K562 (cell line): ENCODE results near the gene RIMS3. TPM values are rescaled to one million over a fixed set of nuclear protein-coding genes. Genes with fewer than 3 reads are reported as not detected.

Experiments
- IRF9 ChIP-seq: fragments of 450-650 bp; IDR thresholded peaks from 2 replicates; pipeline ENCODE4 v1.6.1; 2016; ENCODE audit warnings: missing biosample characterization, missing genetic modification characterization
- MAX ChIP-seq: sonication (generic); formaldehyde crosslinking; IDR thresholded peaks from 2 replicates; pipeline ENCODE4 v1.9.0; 2022; ENCODE audit warnings: mild to moderate bottlenecking, missing genetic modification reagents
- MAZ ChIP-seq, 2 experiments: fragments of 450-650 bp in 1 of 2; sonication (generic) in 1 of 2; formaldehyde crosslinking; IDR thresholded peaks in 1 of 2; conservative IDR thresholded peaks in 1 of 2; 2 replicates each; pipeline versions ENCODE4 v1.4.0 to v1.5.0; 2020; ENCODE audit warnings: mild to moderate bottlenecking in 1 of 2, missing genetic modification reagents in 1 of 2
- SRSF7 ChIP-seq: fragments of 200-400 bp; formaldehyde crosslinking; optimal IDR thresholded peaks from 2 replicates; pipeline ENCODE3; 2017; ENCODE audit warnings: mild to moderate bottlenecking, low read depth, low read length
- STAG1 ChIP-seq: sonication (generic); formaldehyde crosslinking; IDR thresholded peaks from 2 replicates; pipeline ENCODE4 v1.5.0; 2020; ENCODE audit warnings: missing genetic modification reagents, borderline replicate concordance
- THRA ChIP-seq: fragments of 450-650 bp; IDR thresholded peaks from 2 replicates; pipeline ENCODE4 v1.6.1; 2017; ENCODE audit warnings: mild to moderate bottlenecking, moderate library complexity
- ZNF239 ChIP-seq: fragments of 250-450 bp; sonication (Bioruptor Pico); IDR thresholded peaks from 2 replicates; pipeline ENCODE4 v1.4.0; 2020; ENCODE audit warnings: mild to moderate bottlenecking
- polyA plus RNA-seq, 8 experiments: library from polyadenylated mRNA; depleted of rRNA in 4 of 8; stranded (reverse) in 5 of 8; unstranded in 3 of 8; fragments of >200 nt; fragmentation: Nextera tagmentation in 2 of 8; fragmentation: Illumina TruSeq in 1 of 8; extraction: Ambion mirVana in 2 of 8; extraction: Trizol in 1 of 8; gene quantifications; 2 replicates each; pipeline versions ENCODE4 v1.2.1 to v1.2.3, GENCODE V29; 2011 to 2014; ENCODE audit warnings: inconsistent platforms in 1 of 8, missing spikeins in 1 of 8
- total RNA-seq, 7 experiments: library from RNA; depleted of rRNA in 6 of 7; stranded (reverse); fragments of >200 nt in 6 of 7; fragmentation: Illumina TruSeq in 2 of 7; extraction: Trizol in 2 of 7; gene quantifications; 2 replicates each; pipeline versions ENCODE4 v1.2.1 to v1.2.3, GENCODE V29; 2011 to 2021; ENCODE audit warnings: low replicate concordance in 1 of 7

The RIMS3 gene
- total and polyA plus RNA-seq, 9 of the 15 experiments (the other 6 are each of a cell fraction or from before 2014, with no cell fraction given) = 0.06 to 1.2 (median 0.59) TPM

- TF ChIP-seq MAX (CRISPR knock-in tag) (peak; percentile 44; the same call in 1 of the 2 replicates), THRA (no peak), ZNF239 (CRISPR knock-in tag) (no peak), MAZ (CRISPR knock-in tag; conservative IDR thresholded peaks at IDR 0.05 in 1 of 2, IDR thresholded peaks at IDR 0.05 in 1 of 2) (no peak), IRF9 (tag) (no peak), STAG1 (CRISPR knock-in tag) (no peak), SRSF7 (no peak)
Observed at GRCh38 chr1:40593449-40594186, 71.9 kb downstream of the RIMS3 start (continued).
